HepG2 (cell line): ENCODE results near the gene EXOC3L4.

Experiments
- FOXJ3 ChIP-seq: sonication (generic); formaldehyde crosslinking; IDR thresholded peaks from 2 replicates; pipeline ENCODE4 v1.4.0; 2020; ENCODE audit warnings: missing genetic modification reagents, mild to moderate bottlenecking, borderline replicate concordance
- HNRNPLL ChIP-seq: fragments of 200-400 bp; formaldehyde crosslinking; IDR thresholded peaks from 2 replicates; pipeline ENCODE4 v1.6.1; 2017; ENCODE audit warnings: mild to moderate bottlenecking, low read depth, low read length; ENCODE audit not compliant: poor library complexity, severe bottlenecking
- NFIB ChIP-seq: sonication (generic); formaldehyde crosslinking; IDR thresholded peaks from 2 replicates; pipeline ENCODE4 v1.9.0; 2021; ENCODE audit warnings: missing genetic modification reagents, mild to moderate bottlenecking, borderline replicate concordance
- NR3C1 ChIP-seq: sonication (generic); formaldehyde crosslinking; IDR thresholded peaks from 2 replicates; pipeline ENCODE4 v1.4.0; 2020; ENCODE audit warnings: missing genetic modification reagents
- SP2 ChIP-seq: sonication (generic); formaldehyde crosslinking; IDR thresholded peaks from 2 replicates; pipeline ENCODE4 v1.5.1; 2020; ENCODE audit warnings: mild to moderate bottlenecking, missing genetic modification reagents
- SPEN ChIP-seq: sonication (generic); formaldehyde crosslinking; IDR thresholded peaks from 2 replicates; pipeline ENCODE4 v1.5.1; 2020; ENCODE audit warnings: low read depth, mild to moderate bottlenecking, missing genetic modification reagents
- ZC3H4 ChIP-seq: sonication (generic); formaldehyde crosslinking; IDR thresholded peaks from 2 replicates; pipeline ENCODE4 v1.4.0; 2020; ENCODE audit warnings: missing genetic modification reagents, borderline replicate concordance
- ZNF251 ChIP-seq: sonication (generic); formaldehyde crosslinking; IDR thresholded peaks from 2 replicates; pipeline ENCODE4 v1.9.0; 2021; ENCODE audit warnings: mild to moderate bottlenecking, missing genetic modification reagents
- ZNF292 ChIP-seq: sonication (generic); formaldehyde crosslinking; IDR thresholded peaks from 2 replicates; pipeline ENCODE4 v1.8.1; 2022; ENCODE audit warnings: mild to moderate bottlenecking, low read depth, missing genetic modification reagents, borderline replicate concordance
- ZNF674 ChIP-seq: sonication (generic); formaldehyde crosslinking; IDR thresholded peaks from 2 replicates; pipeline ENCODE4 v1.5.0; 2020; ENCODE audit warnings: low read depth, mild to moderate bottlenecking, missing genetic modification reagents
- TF ChIP-seq, protein P1 (sequence below): sonication (generic); formaldehyde crosslinking; IDR thresholded peaks from 2 replicates; pipeline ENCODE4 v1.5.0; 2020; ENCODE audit warnings: mild to moderate bottlenecking, missing genetic modification reagents, moderate library complexity
- TF ChIP-seq, protein P2 (sequence below): sonication (generic); formaldehyde crosslinking; IDR thresholded peaks from 2 replicates; pipeline ENCODE4 v1.5.0; 2020; ENCODE audit warnings: missing genetic modification reagents, mild to moderate bottlenecking, borderline replicate concordance
- TF ChIP-seq, protein P3 (sequence below): fragments of 450-650 bp; IDR thresholded peaks from 2 replicates; pipeline ENCODE4 v1.6.1; 2017; ENCODE audit warnings: mild to moderate bottlenecking

DNA sequence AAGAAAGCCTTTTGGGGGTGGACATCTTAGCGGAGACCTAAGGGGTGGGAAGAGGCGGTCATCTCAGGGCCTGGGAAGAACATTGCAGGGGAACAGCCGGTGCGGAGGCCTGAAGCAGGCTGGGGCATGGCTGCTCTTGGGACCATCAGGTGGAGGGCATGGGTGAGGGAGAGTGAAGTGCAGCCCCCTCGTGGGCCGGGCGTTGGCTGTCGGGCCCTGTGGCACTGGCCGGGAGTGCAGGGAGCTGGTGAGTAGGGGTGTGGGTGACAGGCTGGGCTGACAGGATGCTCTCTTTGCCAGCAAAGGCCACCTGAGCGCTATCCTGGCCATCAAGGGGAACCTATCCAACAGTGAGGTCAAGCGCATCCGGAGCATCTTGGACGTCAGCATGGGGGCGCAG lies 40.4 kb downstream of the EXOC3L4 start:
- TF ChIP-seq ZC3H4 (CRISPR knock-in tag) = no peak
- TF ChIP-seq SPEN (CRISPR knock-in tag) = no peak
- no peak for TF ChIP-seq ZNF674 (CRISPR knock-in tag)
- no peak for TF ChIP-seq FOXJ3 (CRISPR knock-in tag)
- TF ChIP-seq ZNF292 (CRISPR knock-in tag) = no peak
- no peak for TF ChIP-seq ZNF251 (CRISPR knock-in tag)
- TF ChIP-seq, protein P1, sequence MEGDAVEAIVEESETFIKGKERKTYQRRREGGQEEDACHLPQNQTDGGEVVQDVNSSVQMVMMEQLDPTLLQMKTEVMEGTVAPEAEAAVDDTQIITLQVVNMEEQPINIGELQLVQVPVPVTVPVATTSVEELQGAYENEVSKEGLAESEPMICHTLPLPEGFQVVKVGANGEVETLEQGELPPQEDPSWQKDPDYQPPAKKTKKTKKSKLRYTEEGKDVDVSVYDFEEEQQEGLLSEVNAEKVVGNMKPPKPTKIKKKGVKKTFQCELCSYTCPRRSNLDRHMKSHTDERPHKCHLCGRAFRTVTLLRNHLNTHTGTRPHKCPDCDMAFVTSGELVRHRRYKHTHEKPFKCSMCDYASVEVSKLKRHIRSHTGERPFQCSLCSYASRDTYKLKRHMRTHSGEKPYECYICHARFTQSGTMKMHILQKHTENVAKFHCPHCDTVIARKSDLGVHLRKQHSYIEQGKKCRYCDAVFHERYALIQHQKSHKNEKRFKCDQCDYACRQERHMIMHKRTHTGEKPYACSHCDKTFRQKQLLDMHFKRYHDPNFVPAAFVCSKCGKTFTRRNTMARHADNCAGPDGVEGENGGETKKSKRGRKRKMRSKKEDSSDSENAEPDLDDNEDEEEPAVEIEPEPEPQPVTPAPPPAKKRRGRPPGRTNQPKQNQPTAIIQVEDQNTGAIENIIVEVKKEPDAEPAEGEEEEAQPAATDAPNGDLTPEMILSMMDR (CRISPR knock-in tag) = no peak
- no peak for TF ChIP-seq NFIB (CRISPR knock-in tag)
- TF ChIP-seq, protein P2, sequence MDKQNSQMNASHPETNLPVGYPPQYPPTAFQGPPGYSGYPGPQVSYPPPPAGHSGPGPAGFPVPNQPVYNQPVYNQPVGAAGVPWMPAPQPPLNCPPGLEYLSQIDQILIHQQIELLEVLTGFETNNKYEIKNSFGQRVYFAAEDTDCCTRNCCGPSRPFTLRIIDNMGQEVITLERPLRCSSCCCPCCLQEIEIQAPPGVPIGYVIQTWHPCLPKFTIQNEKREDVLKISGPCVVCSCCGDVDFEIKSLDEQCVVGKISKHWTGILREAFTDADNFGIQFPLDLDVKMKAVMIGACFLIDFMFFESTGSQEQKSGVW (CRISPR knock-in tag) = no peak
- TF ChIP-seq, protein P3, sequence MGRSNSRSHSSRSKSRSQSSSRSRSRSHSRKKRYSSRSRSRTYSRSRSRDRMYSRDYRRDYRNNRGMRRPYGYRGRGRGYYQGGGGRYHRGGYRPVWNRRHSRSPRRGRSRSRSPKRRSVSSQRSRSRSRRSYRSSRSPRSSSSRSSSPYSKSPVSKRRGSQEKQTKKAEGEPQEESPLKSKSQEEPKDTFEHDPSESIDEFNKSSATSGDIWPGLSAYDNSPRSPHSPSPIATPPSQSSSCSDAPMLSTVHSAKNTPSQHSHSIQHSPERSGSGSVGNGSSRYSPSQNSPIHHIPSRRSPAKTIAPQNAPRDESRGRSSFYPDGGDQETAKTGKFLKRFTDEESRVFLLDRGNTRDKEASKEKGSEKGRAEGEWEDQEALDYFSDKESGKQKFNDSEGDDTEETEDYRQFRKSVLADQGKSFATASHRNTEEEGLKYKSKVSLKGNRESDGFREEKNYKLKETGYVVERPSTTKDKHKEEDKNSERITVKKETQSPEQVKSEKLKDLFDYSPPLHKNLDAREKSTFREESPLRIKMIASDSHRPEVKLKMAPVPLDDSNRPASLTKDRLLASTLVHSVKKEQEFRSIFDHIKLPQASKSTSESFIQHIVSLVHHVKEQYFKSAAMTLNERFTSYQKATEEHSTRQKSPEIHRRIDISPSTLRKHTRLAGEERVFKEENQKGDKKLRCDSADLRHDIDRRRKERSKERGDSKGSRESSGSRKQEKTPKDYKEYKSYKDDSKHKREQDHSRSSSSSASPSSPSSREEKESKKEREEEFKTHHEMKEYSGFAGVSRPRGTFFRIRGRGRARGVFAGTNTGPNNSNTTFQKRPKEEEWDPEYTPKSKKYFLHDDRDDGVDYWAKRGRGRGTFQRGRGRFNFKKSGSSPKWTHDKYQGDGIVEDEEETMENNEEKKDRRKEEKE = no peak
- no peak for TF ChIP-seq NR3C1
- no peak for TF ChIP-seq SP2 (CRISPR knock-in tag)
- TF ChIP-seq HNRNPLL = no peak
